ENCODE data around the gene SAA4. TPM values are rescaled to one million over a fixed set of nuclear protein-coding genes. Genes with fewer than 3 reads are reported as not detected.

SAA4 gene
- total and polyA plus RNA-seq, 2 of the 8 experiments (the other 6 are each of a cell fraction or from before 2014, with no cell fraction given), result not detected

DNA sequence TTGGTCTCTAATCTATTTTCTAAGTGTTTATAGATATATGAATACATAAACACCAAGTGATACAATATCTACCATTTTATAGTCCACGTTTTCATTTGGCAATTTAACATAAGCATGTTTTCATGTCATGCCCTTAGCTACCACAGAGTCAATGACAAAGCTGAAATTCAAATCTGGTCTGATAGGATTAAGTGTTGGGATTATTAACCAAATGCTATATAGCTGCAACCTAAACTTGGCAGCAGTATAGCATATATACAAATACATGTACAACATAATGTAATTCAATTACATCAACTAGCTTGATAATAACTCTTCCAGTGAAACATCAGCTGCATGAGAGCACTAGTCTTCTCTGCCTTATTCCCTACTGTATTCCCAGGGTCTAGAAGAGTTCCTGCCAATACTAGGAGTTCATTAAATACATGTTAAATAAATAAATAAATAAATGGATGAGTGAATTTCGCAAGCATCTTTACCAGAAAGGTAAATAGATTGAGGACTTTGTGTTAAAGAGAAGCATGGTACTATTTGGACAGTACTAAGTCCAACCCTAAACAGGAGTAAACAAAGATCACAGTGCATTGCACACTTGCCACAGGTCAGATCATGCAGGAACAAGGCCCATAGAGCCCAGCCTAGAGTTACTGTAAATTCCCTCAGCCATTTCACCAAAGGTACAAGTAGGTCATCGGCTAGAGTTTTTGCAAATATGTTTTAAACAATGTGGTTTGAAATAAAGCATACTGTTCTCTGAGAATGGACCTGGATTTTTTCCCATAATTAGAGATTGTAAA, 12.8 kb downstream of the SAA4 start (continued):
- TF ChIP-seq NANOG (IDR thresholded peaks at IDR 0.05; ENCODE audit: insufficient read depth, low read depth, low read length, poor library complexity, severe bottlenecking) (no peak), POLR2A (IDR thresholded peaks at IDR 0.05; ENCODE audit: control extremely low read depth in 1 of 2, low read depth in 2 of 2, low read length in 2 of 2) (no peak), RNF2 (IDR thresholded peaks at IDR 0.05; ENCODE audit: borderline replicate concordance, low read depth, low read length, missing control alignments, poor library complexity, severe bottlenecking) (no peak), KDM5A (IDR thresholded peaks at IDR 0.05; ENCODE audit: low read length) (no peak), CHD1 (IDR thresholded peaks at IDR 0.05; ENCODE audit: low read depth, low read length) (no peak)
